H9 (cell line): ENCODE data around the gene KCNMA1. TPM values are rescaled to one million over a fixed set of nuclear protein-coding genes. Genes with fewer than 3 reads are reported as not detected.

ENCODE experiments used
- DNase-seq: peaks from one replicate; pipeline ENCODE4 v3.0.0-alpha.2; 2017
- H2AFZ ChIP-seq: one replicate; pipeline ENCODE4 v1.6.1; 2013; ENCODE audit warnings: mild to moderate bottlenecking, low read length, control low read depth, moderate library complexity
- H2AK5ac ChIP-seq: 2 replicates; pipeline ENCODE4 v1.6.1; 2013; ENCODE audit warnings: low read length, control low read depth, mixed read lengths; ENCODE audit not compliant: insufficient read length
- H2BK120ac ChIP-seq: one replicate; pipeline ENCODE4 v1.6.1; 2013; ENCODE audit warnings: low read depth, mild to moderate bottlenecking, low read length, control low read depth, inconsistent platforms; ENCODE audit not compliant: poor library complexity, severe bottlenecking
- H2BK12ac ChIP-seq: 2 replicates; pipeline ENCODE4 v1.6.1; 2013; ENCODE audit warnings: low read length, control low read depth, mixed read lengths, low read depth; ENCODE audit not compliant: insufficient read length
- H2BK15ac ChIP-seq: 2 replicates; pipeline ENCODE4 v1.6.1; 2013; ENCODE audit warnings: low read depth, low read length, control low read depth
- H2BK20ac ChIP-seq: one replicate; pipeline ENCODE4 v1.6.1; 2013; ENCODE audit warnings: low read depth, mild to moderate bottlenecking, low read length, control low read depth, inconsistent platforms; ENCODE audit not compliant: poor library complexity, severe bottlenecking
- H2BK5ac ChIP-seq: 2 replicates; pipeline ENCODE4 v1.6.1; 2013; ENCODE audit warnings: low read length, control low read depth, mixed read lengths; ENCODE audit not compliant: insufficient read length
- H3K14ac ChIP-seq: 2 replicates; pipeline ENCODE4 v1.6.1; 2013; ENCODE audit warnings: low read length, control low read depth; ENCODE audit not compliant: insufficient read depth
- H3K18ac ChIP-seq: 2 replicates; pipeline ENCODE4 v1.6.1; 2013; ENCODE audit warnings: low read depth, mild to moderate bottlenecking, mixed read lengths, low read length, control low read depth; ENCODE audit not compliant: insufficient read length
- H3K23ac ChIP-seq: 2 replicates; pipeline ENCODE4 v1.6.1; 2013; ENCODE audit warnings: low read length, control low read depth, mixed read lengths, low read depth; ENCODE audit not compliant: insufficient read length
- H3K23me2 ChIP-seq: 2 replicates; pipeline ENCODE4 v1.6.1; 2013; ENCODE audit warnings: low read depth, mild to moderate bottlenecking, mixed read lengths, low read length, control low read depth; ENCODE audit not compliant: insufficient read length, poor library complexity, severe bottlenecking
- H3K27ac ChIP-seq: 2 replicates; pipeline ENCODE4 v1.5.1; 2013; ENCODE audit warnings: low read length, control low read depth, mixed read lengths, low read depth; ENCODE audit not compliant: insufficient read length
- H3K27me3 ChIP-seq: 2 replicates; pipeline ENCODE4 v1.6.1; 2013; ENCODE audit warnings: low read length, control low read depth, inconsistent platforms; ENCODE audit not compliant: insufficient read depth
- H3K4ac ChIP-seq: 2 replicates; pipeline ENCODE4 v1.6.1; 2013; ENCODE audit warnings: low read depth, mild to moderate bottlenecking, control low read depth, inconsistent platforms, low read length, moderate library complexity
- H3K4me1 ChIP-seq: 2 replicates; pipeline ENCODE4 v1.6.1; 2013; ENCODE audit warnings: low read length, control low read depth, inconsistent platforms; ENCODE audit not compliant: insufficient read depth
- H3K4me2 ChIP-seq: 2 replicates; pipeline ENCODE4 v1.6.1; 2013; ENCODE audit warnings: low read length, control low read depth, mixed read lengths; ENCODE audit not compliant: insufficient read length, insufficient read depth
- H3K56ac ChIP-seq: 2 replicates; pipeline ENCODE4 v1.6.1; 2013; ENCODE audit warnings: low read depth, mild to moderate bottlenecking, mixed read lengths, low read length, control low read depth; ENCODE audit not compliant: insufficient read length
- H3K79me1 ChIP-seq: 2 replicates; pipeline ENCODE4 v1.6.1; 2013; ENCODE audit warnings: low read depth, mild to moderate bottlenecking, moderate library complexity, low read length, control low read depth, inconsistent platforms; ENCODE audit not compliant: insufficient read depth, poor library complexity, severe bottlenecking
- H3K79me2 ChIP-seq: 2 replicates; pipeline ENCODE4 v1.6.1; 2013; ENCODE audit warnings: low read length, control low read depth, inconsistent platforms; ENCODE audit not compliant: insufficient read depth
- H3K9ac ChIP-seq: 2 replicates; pipeline ENCODE4 v1.6.1; 2013; ENCODE audit warnings: low read length, control low read depth, mixed read lengths; ENCODE audit not compliant: insufficient read length; ENCODE audit errors: extremely low read depth
- H3K9me3 ChIP-seq: one replicate; pipeline ENCODE4 v1.6.1; 2013; ENCODE audit warnings: low read depth, low read length, inconsistent platforms; ENCODE audit not compliant: control insufficient read depth
- H3T11ph ChIP-seq: one replicate; pipeline ENCODE4 v1.6.1; 2013; ENCODE audit warnings: mild to moderate bottlenecking, low read length, control low read depth, inconsistent platforms
- H4K20me1 ChIP-seq: one replicate; pipeline ENCODE4 v1.6.1; 2013; ENCODE audit not compliant: control insufficient read depth, insufficient read length, insufficient read depth
- H4K5ac ChIP-seq: 2 replicates; pipeline ENCODE4 v1.6.1; 2013; ENCODE audit warnings: low read depth, mild to moderate bottlenecking, mixed read lengths, low read length, control low read depth; ENCODE audit not compliant: insufficient read length
- H4K8ac ChIP-seq: replicated peaks from 2 replicates; pipeline ENCODE4 v1.6.1; 2013; ENCODE audit warnings: low read length, control low read depth, mixed read lengths, low read depth; ENCODE audit not compliant: insufficient read length
- H4K91ac ChIP-seq: 2 replicates; pipeline ENCODE4 v1.6.1; 2013; ENCODE audit warnings: low read depth, mild to moderate bottlenecking, moderate library complexity, mixed read lengths, low read length, control low read depth; ENCODE audit not compliant: insufficient read length
- H3K27ac Mint-ChIP-seq, 3 experiments: 2 replicates in 2 of 3; 3 replicates in 1 of 3; pipeline ENCODE4 v1.8.0; 2020 to 2021; ENCODE audit warnings: mixed read lengths in 3 of 3, mild to moderate bottlenecking in 1 of 3, moderate library complexity in 1 of 3
- H3K27me3 Mint-ChIP-seq: 2 replicates; pipeline ENCODE4 v1.8.0; 2021; ENCODE audit warnings: low read depth, mild to moderate bottlenecking, moderate library complexity, mixed read lengths
- H3K36me3 Mint-ChIP-seq, 3 experiments: 2 replicates in 2 of 3; 3 replicates in 1 of 3; pipeline ENCODE4 v1.8.0; 2020 to 2021; ENCODE audit warnings: low read depth in 3 of 3, mixed read lengths in 3 of 3; ENCODE audit not compliant: insufficient read depth in 1 of 3
- H3K4me1 Mint-ChIP-seq, 2 experiments: 2 replicates each; pipeline ENCODE4 v1.8.0; 2020; ENCODE audit warnings: mixed read lengths in 2 of 2
- H3K4me3 Mint-ChIP-seq, 2 experiments: 2 replicates in 1 of 2; 3 replicates in 1 of 2; pipeline ENCODE4 v1.8.0; 2020 to 2021; ENCODE audit warnings: mild to moderate bottlenecking in 2 of 2, mixed read lengths in 2 of 2, moderate library complexity in 1 of 2
- H3K9me3 Mint-ChIP-seq, 2 experiments: 2 replicates in 1 of 2; 3 replicates in 1 of 2; pipeline ENCODE4 v1.8.0; 2020; ENCODE audit warnings: mild to moderate bottlenecking in 2 of 2, mixed read lengths in 2 of 2, moderate library complexity in 1 of 2
- WGBS: extraction: QIAGEN DNeasy Blood & Tissue Kit; methylation state at CpG from one replicate; pipeline ENCODE4 v1.1.7; 2013; ENCODE audit warnings: missing lambda C conversion rate, low lambda C conversion rate, mixed read lengths; ENCODE audit not compliant: insufficient read length; ENCODE audit errors: extremely low coverage; 5-methylcytosine and 5-hydroxymethylcytosine counted together
- total RNA-seq: library from RNA; stranded (reverse); gene quantifications from 2 replicates; pipeline ENCODE4 v1.2.1, GENCODE V29; 2021
- TF ChIP-seq, protein P1 (sequence below): fragments of 200-600 bp; sonication (generic); conservative IDR thresholded peaks from 3 replicates; pipeline ENCODE4 v1.8.0; 2021; ENCODE audit warnings: antibody characterized with exemption, mild to moderate bottlenecking

KCNMA1 gene
- total RNA-seq, 1 experiment from 2014 or later: 2.0 TPM

DNA sequence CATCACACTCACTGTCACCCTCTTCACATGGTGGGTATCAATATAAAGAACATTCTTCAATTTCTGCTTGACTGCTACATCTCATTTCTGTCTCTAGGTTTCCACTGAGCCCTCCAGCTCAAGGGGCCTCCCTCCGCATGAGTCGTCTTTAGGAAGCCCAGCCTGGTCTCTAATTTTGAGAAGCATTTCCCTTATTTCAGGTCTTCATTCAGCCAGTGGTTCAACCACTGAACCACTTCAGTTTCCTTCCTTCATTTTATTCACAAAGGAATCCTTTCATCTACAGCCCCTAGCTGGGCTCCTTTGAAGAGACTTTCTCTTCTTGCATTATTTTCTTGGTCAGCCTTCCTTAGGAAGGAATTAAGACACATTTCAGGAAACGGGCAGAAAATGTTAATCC, 257.4 kb downstream of the KCNMA1 start:
- Mint-ChIP-seq H3K27ac (no peak overlapping the region), H3K27me3 (peaks cover 3% of the 10 kb centered on the region; the same call in 1 of the 2 replicates), H3K4me1 (peaks cover 9 to 14% of the 10 kb centered on the region in 2 experiments; a peak in 3 of 4 replicates), H3K36me3 (no peaks in the 10 kb centered on the region), H3K9me3 (no peaks in the 10 kb centered on the region), H3K4me3 (no peak overlapping the region)
- Histone ChIP-seq H4K91ac (no peak overlapping the region), H4K5ac (no peak overlapping the region), H3K9me3 (no peaks in the 10 kb centered on the region), H2BK12ac (no peak overlapping the region), H3K4me2 (no peak overlapping the region), H3K56ac (no peak overlapping the region), H3K14ac (no peak overlapping the region), H4K20me1 (no peaks in the 10 kb centered on the region), H3K27me3 (no peaks in the 10 kb centered on the region; the same call in 1 of the 2 replicates), H4K8ac (no peak overlapping the region), H3K23ac (no peak overlapping the region), H2BK15ac (no peak overlapping the region), H3K27ac (no peak overlapping the region), H3T11ph (no peak overlapping the region), H2BK120ac (no peak overlapping the region), H3K4ac (no peak overlapping the region), H2AFZ (no peak overlapping the region), H3K79me2 (no peaks in the 10 kb centered on the region), H3K23me2 (no peaks in the 10 kb centered on the region), H3K79me1 (no peaks in the 10 kb centered on the region), H2BK5ac (no peak overlapping the region), H2BK20ac (no peak overlapping the region), H3K18ac (no peak overlapping the region), H3K4me1 (no peaks in the 10 kb centered on the region), H2AK5ac (no peak overlapping the region), H3K9ac (no peak overlapping the region)
- DNase-seq: no peak
- TF ChIP-seq, protein P1, sequence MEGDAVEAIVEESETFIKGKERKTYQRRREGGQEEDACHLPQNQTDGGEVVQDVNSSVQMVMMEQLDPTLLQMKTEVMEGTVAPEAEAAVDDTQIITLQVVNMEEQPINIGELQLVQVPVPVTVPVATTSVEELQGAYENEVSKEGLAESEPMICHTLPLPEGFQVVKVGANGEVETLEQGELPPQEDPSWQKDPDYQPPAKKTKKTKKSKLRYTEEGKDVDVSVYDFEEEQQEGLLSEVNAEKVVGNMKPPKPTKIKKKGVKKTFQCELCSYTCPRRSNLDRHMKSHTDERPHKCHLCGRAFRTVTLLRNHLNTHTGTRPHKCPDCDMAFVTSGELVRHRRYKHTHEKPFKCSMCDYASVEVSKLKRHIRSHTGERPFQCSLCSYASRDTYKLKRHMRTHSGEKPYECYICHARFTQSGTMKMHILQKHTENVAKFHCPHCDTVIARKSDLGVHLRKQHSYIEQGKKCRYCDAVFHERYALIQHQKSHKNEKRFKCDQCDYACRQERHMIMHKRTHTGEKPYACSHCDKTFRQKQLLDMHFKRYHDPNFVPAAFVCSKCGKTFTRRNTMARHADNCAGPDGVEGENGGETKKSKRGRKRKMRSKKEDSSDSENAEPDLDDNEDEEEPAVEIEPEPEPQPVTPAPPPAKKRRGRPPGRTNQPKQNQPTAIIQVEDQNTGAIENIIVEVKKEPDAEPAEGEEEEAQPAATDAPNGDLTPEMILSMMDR: no peak
- no CpG with 5 or more reads among the region's 3 CpGs for WGBS
